K562 (cell line): ENCODE measurements around the gene EPS8L1. TPM values are rescaled to one million over a fixed set of nuclear protein-coding genes. Genes with fewer than 3 reads are reported as not detected.

Experiments
- BCLAF1 ChIP-seq, 2 experiments: fragments of 450-650 bp in 1 of 2; IDR thresholded peaks; 2 replicates each; pipeline ENCODE4 v1.6.1; 2011 to 2017; ENCODE audit warnings: low read depth in 2 of 2, antibody characterized with exemption in 1 of 2, borderline replicate concordance in 1 of 2, low read length in 1 of 2, mild to moderate bottlenecking in 1 of 2, mixed read lengths in 1 of 2; ENCODE audit not compliant: control insufficient read depth in 1 of 2
- BRF2 ChIP-seq: IDR thresholded peaks from 3 replicates; pipeline ENCODE4 v1.6.1; 2011; ENCODE audit warnings: borderline replicate concordance, mild to moderate bottlenecking; ENCODE audit not compliant: insufficient read length, insufficient read depth
- ILF3 ChIP-seq: fragments of 450-650 bp; IDR thresholded peaks from 2 replicates; pipeline ENCODE4 v1.6.1; 2018; ENCODE audit warnings: antibody characterized with exemption, mild to moderate bottlenecking, moderate library complexity, borderline replicate concordance
- IRF2 ChIP-seq: sonication (generic); formaldehyde crosslinking; IDR thresholded peaks from 2 replicates; pipeline ENCODE4 v1.8.1; 2022; ENCODE audit warnings: mild to moderate bottlenecking, missing genetic modification reagents
- MYC ChIP-seq, 2 experiments: fragments of 250-450 bp in 1 of 2; sonication (Bioruptor Pico) in 1 of 2; IDR thresholded peaks; 2 replicates each; pipeline versions ENCODE4 v1.5.1 to v1.6.1; 2012 to 2021; ENCODE audit warnings: low read depth in 2 of 2, borderline replicate concordance in 1 of 2, improper control_type of control experiment in 1 of 2, low read length in 1 of 2, mild to moderate bottlenecking in 1 of 2, moderate library complexity in 1 of 2
- ZBTB49 ChIP-seq: sonication (generic); formaldehyde crosslinking; IDR thresholded peaks from 2 replicates; pipeline ENCODE4 v1.8.0; 2022; ENCODE audit warnings: missing genetic modification reagents, mild to moderate bottlenecking, borderline replicate concordance
- ZNF436 ChIP-seq: fragments of 250-450, 450-650 bp; sonication (Bioruptor Pico); formaldehyde crosslinking; IDR thresholded peaks from 2 replicates; pipeline ENCODE4 v1.7.0; 2020; ENCODE audit warnings: mild to moderate bottlenecking
- ZNF551 ChIP-seq: fragments of 250-450 bp; sonication (Bioruptor Pico); IDR thresholded peaks from 2 replicates; pipeline ENCODE4 v1.5.0; 2021; ENCODE audit warnings: mild to moderate bottlenecking, moderate library complexity
- ZNF766 ChIP-seq: fragments of 200-800 bp; sonication (Bioruptor generic); conservative IDR thresholded peaks from 2 replicates; pipeline ENCODE4 v1.6.1; 2016; ENCODE audit warnings: missing genetic modification characterization, missing compliant biosample characterization
- polyA plus RNA-seq, 8 experiments: library from polyadenylated mRNA; depleted of rRNA in 4 of 8; stranded (reverse) in 5 of 8; unstranded in 3 of 8; fragments of >200 nt; fragmentation: Nextera tagmentation in 2 of 8; fragmentation: Illumina TruSeq in 1 of 8; extraction: Ambion mirVana in 2 of 8; extraction: Trizol in 1 of 8; gene quantifications; 2 replicates each; pipeline versions ENCODE4 v1.2.1 to v1.2.3, GENCODE V29; 2011 to 2014; ENCODE audit warnings: inconsistent platforms in 1 of 8, missing spikeins in 1 of 8
- total RNA-seq, 7 experiments: library from RNA; depleted of rRNA in 6 of 7; stranded (reverse); fragments of >200 nt in 6 of 7; fragmentation: Illumina TruSeq in 2 of 7; extraction: Trizol in 2 of 7; gene quantifications; 2 replicates each; pipeline versions ENCODE4 v1.2.1 to v1.2.3, GENCODE V29; 2011 to 2021; ENCODE audit warnings: low replicate concordance in 1 of 7
- TF ChIP-seq, protein P1 (sequence below): sonication (generic); formaldehyde crosslinking; IDR thresholded peaks from 2 replicates; pipeline ENCODE4 v1.8.1; 2023; ENCODE audit warnings: mild to moderate bottlenecking, missing genetic modification reagents
- TF ChIP-seq, protein P2 (sequence below): fragments of 450-650 bp; IDR thresholded peaks from 2 replicates; pipeline ENCODE4 v1.6.1; 2014; ENCODE audit warnings: low read depth, mild to moderate bottlenecking, moderate library complexity, borderline replicate concordance
- TF ChIP-seq, protein P3 (sequence below): fragments of 450-650 bp; formaldehyde crosslinking; IDR thresholded peaks from 2 replicates; pipeline ENCODE4 v1.4.0; 2020; ENCODE audit warnings: mild to moderate bottlenecking, moderate library complexity

The EPS8L1 gene
- total and polyA plus RNA-seq, 9 of the 15 experiments (the other 6 are each of a cell fraction or from before 2014, with no cell fraction given): 0.35 to 22.1 (median 11.9) TPM

DNA sequence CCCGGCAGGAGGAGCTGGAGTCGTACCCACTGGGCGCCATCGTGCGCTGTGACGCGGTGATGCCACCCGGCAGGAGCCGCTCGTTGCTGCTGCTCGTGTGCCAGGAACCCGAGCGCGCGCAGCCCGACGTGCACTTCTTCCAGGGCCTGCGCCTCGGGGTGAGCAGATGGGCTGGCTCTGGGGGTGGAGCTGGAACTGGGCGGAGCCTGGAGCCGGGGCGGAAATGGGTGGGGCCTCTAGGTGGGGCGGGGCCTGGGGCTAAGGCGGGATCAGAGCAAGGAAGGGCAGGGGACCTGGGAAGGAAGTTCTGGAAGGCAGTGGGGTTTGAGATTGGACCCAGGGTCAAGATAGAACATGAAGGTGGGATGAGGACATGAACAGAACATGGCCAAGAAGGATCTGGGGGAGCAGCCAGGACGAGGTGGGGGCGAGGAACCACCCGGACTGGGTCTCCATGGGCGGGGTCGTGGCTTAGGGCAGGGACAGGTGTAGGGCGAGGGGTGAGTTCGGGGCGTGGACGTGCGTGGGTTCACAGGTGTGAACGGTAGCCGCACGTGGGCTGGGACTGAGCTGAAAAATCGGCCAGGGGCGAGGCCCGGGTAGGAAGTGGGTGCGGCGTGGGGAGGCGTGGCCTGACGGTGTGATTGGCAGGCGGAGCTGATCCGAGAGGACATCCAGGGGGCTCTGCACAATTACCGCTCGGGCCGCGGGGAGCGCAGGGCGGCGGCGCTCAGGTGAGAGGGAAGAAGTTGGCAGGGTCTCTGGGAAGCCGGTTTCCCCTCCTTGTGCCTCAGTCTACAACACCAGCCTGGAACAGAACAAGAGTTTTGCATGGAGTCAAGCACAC lies 4.7 kb downstream of the EPS8L1 start (continued):
- TF ChIP-seq, protein P1, sequence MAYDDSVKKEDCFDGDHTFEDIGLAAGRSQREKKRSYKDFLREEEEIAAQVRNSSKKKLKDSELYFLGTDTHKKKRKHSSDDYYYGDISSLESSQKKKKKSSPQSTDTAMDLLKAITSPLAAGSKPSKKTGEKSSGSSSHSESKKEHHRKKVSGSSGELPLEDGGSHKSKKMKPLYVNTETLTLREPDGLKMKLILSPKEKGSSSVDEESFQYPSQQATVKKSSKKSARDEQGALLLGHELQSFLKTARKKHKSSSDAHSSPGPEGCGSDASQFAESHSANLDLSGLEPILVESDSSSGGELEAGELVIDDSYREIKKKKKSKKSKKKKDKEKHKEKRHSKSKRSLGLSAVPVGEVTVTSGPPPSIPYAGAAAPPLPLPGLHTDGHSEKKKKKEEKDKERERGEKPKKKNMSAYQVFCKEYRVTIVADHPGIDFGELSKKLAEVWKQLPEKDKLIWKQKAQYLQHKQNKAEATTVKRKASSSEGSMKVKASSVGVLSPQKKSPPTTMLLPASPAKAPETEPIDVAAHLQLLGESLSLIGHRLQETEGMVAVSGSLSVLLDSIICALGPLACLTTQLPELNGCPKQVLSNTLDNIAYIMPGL (CRISPR knock-in tag): peak; percentile 79; the same call in 1 of the 2 replicates
- TF ChIP-seq BRF2: no peak
- no peak for TF ChIP-seq ILF3
- no peak for TF ChIP-seq ZNF766 (CRISPR knock-in tag)
- no peak for TF ChIP-seq IRF2 (CRISPR knock-in tag)
- no peak for TF ChIP-seq ZBTB49 (CRISPR knock-in tag)
- no peak for TF ChIP-seq ZNF436 (CRISPR knock-in tag)
- TF ChIP-seq, protein P2, sequence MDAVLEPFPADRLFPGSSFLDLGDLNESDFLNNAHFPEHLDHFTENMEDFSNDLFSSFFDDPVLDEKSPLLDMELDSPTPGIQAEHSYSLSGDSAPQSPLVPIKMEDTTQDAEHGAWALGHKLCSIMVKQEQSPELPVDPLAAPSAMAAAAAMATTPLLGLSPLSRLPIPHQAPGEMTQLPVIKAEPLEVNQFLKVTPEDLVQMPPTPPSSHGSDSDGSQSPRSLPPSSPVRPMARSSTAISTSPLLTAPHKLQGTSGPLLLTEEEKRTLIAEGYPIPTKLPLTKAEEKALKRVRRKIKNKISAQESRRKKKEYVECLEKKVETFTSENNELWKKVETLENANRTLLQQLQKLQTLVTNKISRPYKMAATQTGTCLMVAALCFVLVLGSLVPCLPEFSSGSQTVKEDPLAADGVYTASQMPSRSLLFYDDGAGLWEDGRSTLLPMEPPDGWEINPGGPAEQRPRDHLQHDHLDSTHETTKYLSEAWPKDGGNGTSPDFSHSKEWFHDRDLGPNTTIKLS: no peak
- TF ChIP-seq, protein P3, sequence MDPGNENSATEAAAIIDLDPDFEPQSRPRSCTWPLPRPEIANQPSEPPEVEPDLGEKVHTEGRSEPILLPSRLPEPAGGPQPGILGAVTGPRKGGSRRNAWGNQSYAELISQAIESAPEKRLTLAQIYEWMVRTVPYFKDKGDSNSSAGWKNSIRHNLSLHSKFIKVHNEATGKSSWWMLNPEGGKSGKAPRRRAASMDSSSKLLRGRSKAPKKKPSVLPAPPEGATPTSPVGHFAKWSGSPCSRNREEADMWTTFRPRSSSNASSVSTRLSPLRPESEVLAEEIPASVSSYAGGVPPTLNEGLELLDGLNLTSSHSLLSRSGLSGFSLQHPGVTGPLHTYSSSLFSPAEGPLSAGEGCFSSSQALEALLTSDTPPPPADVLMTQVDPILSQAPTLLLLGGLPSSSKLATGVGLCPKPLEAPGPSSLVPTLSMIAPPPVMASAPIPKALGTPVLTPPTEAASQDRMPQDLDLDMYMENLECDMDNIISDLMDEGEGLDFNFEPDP (CRISPR knock-in tag): no peak
- TF ChIP-seq MYC (IDR thresholded peaks at IDR 0.05; ENCODE audit: low read depth, low read length): peak; percentile 88
- TF ChIP-seq MYC (CRISPR knock-in tag; IDR thresholded peaks at IDR 0.05; ENCODE audit: borderline replicate concordance, low read depth): peak; percentile 88; the same call in 1 of the 2 replicates
- no peak for TF ChIP-seq ZNF551 (CRISPR knock-in tag)
- TF ChIP-seq BCLAF1 (IDR thresholded peaks at IDR 0.05; ENCODE audit: borderline replicate concordance in 1 of 2, control insufficient read depth in 1 of 2, low read depth in 2 of 2, low read length in 1 of 2): 0 out of 4 replicates have a peak, but pooled peaks of 1 of the 2 experiments have one; percentile 64
